GM12891 (cell line): ENCODE measurements around the gene ENDOG.

Experiments used
- PAX5 ChIP-seq: IDR thresholded peaks from 2 replicates; pipeline ENCODE4 v1.6.1; 2011; ENCODE audit warnings: low read length, moderate library complexity, mild to moderate bottlenecking; ENCODE audit not compliant: insufficient read depth, severe bottlenecking
- POLR2A ChIP-seq: IDR thresholded peaks from 2 replicates; pipeline ENCODE4 v1.6.1; 2011; ENCODE audit warnings: low read depth, low read length, control low read depth
- POLR2AphosphoS5 ChIP-seq: IDR thresholded peaks from 2 replicates; pipeline ENCODE4 v1.6.1; 2011; ENCODE audit warnings: low read depth, low read length, control low read depth
- TAF1 ChIP-seq: IDR thresholded peaks from 2 replicates; pipeline ENCODE4 v1.6.1; 2011; ENCODE audit warnings: low read depth, low read length, control low read depth

- no peak for TF ChIP-seq POLR2A
- no peak for TF ChIP-seq TAF1
- no peak for TF ChIP-seq POLR2AphosphoS5
- TF ChIP-seq PAX5, result no peak
Observed at GRCh38 chr9:128833696-128834095, 15.4 kb downstream of the ENDOG start.
